ENCODE data around the gene PIP4K2A.
"Not testable (repeated sequence)": the region's sequence is repeated elsewhere in the genome, so short reads cannot be mapped to it uniquely, and the experiment has no call there.

The PIP4K2A gene

DNA sequence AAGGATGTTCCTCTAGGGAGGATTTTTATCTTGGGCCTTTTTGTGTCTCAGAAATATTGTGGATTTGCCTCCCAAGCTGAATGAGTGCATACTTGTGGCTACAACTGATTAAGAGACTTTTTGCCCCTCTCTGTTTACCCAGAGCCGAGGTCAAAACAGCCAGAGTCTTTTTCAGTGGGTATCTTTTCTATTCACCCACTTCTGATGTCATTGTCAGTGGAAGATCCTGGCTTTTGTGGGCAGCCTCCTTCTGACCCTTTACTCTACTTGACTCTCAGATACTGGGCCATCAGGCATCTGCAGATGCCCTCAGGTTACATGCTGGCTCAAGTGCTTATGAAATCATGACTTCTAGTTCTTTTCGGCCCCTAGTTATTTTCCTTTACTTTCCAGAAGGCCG, 19.6 kb upstream of the PIP4K2A start:
- Histone ChIP-seq H3K4me3 (no peak overlapping the region), H3K27me3 (ENCODE audit: low read depth) (no peaks in the 10 kb centered on the region), H3K36me3 (replicated peaks) (no peaks in the 10 kb centered on the region), H3K9me3 (no peaks in the 10 kb centered on the region), H3K4me1 (no peaks in the 10 kb centered on the region)
- in situ Hi-C loops (cut with MboI; ENCODE audit: low sequenced_read_pairs), result no loop called here
- no peak for DNase-seq (ENCODE audit: low spot score in 2 of 2)

DNA sequence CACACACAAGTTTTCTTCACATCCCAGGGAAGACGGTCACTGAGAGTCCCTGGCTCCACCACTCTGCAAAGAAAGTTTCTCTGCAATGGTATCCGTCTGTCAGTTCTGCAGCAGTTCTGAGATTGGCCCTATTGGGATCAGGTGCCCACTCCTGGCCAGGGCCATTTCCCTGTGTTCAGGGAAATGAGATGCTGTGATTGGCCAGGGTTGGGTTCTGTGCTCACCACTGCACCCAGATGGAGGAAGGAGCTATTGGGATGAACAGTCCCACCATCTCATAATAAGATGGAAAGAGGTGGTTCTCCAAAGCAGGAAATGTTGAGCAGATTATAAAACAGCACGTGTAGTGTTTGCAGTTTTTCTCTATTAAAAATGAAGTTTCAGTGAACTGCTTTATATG, 13.3 kb upstream of the PIP4K2A start:
- no peak for DNase-seq (ENCODE audit: low spot score in 2 of 2)
- H3K4me1 ChIP-seq, result no peaks in the 10 kb centered on the region
- H3K27me3 ChIP-seq (ENCODE audit: low read depth), result no peaks in the 10 kb centered on the region
- no peaks in the 10 kb centered on the region for H3K36me3 ChIP-seq (replicated peaks)
- H3K9me3 ChIP-seq, result no peaks in the 10 kb centered on the region
- in situ Hi-C loops (cut with MboI; ENCODE audit: low sequenced_read_pairs), result no loop called here
- H3K4me3 ChIP-seq, result no peak overlapping the region

DNA sequence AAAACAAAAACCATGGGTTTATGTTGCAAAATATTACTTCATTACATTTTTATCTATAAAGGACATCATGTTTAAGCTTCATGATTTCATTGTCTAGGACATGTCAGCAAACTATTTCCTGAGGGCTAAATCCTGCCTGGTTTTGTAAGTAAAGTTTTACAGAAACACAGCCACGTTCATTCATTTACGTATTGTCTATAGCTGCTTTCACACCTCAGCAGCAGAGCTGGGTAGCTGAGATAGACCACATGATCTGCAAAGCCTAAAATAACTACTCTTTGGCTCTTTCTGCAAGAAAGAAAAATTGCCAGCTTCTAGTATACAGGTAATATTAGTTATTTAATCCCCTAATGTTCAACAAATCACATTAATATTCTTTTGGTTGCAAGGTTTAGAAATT, 12.7 kb upstream of the PIP4K2A start:
- in situ Hi-C loops (cut with MboI; ENCODE audit: low sequenced_read_pairs), result no loop called here
- no peaks in the 10 kb centered on the region for H3K9me3 ChIP-seq
- H3K4me1 ChIP-seq, result no peaks in the 10 kb centered on the region
- H3K27me3 ChIP-seq (ENCODE audit: low read depth), result no peaks in the 10 kb centered on the region
- DNase-seq (ENCODE audit: low spot score in 2 of 2), result no peak
- no peaks in the 10 kb centered on the region for H3K36me3 ChIP-seq (replicated peaks)
- H3K4me3 ChIP-seq, result no peak overlapping the region

DNA sequence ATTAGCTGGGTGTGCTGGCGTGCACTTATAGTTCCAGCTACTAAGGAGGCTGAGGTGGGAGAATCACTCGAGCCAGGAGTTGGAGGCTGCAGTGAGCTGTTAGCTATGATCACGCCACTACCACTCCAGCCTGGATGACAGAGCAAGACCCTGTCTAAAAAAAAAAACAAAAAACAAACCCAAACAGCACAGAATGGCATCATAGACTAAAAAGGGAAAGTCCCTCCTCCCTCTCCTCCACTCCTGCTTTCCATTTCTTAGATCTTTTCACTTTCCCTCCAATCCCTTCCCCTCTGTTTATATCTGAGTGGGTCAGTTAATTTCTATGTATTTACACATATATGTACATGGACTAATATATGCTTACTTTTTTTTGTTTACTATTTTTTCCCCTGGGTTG, 10.4 kb upstream of the PIP4K2A start:
- no peaks in the 10 kb centered on the region for H3K36me3 ChIP-seq (replicated peaks)
- DNase-seq (ENCODE audit: low spot score in 2 of 2), result no peak
- no peaks in the 10 kb centered on the region for H3K27me3 ChIP-seq (ENCODE audit: low read depth)
- in situ Hi-C loops (cut with MboI; ENCODE audit: low sequenced_read_pairs), result no loop called here
- no peaks in the 10 kb centered on the region for H3K9me3 ChIP-seq
- H3K4me1 ChIP-seq, result no peaks in the 10 kb centered on the region
- H3K4me3 ChIP-seq, result no peak overlapping the region

DNA sequence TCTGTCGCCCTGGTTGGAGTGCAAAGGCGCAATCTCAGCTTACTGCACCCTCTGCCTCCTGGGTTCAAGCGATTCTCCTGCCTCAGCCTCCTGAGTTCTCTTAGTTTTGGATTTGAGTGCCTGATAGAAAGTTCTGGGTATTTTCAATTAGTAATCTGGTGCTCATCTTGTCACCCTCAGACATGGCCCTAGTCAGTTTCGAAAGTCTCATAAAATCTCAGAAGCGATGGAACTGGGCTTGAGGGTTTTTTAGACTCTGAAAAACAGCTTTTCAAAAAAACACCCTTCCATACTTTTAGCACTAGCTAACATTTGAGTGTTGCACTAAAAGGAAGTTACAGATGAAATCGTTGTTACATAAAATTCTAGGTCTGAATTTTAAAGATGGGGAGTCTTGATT, 9.4 kb upstream of the PIP4K2A start:
- H3K9me3 ChIP-seq, result no peaks in the 10 kb centered on the region

DNA sequence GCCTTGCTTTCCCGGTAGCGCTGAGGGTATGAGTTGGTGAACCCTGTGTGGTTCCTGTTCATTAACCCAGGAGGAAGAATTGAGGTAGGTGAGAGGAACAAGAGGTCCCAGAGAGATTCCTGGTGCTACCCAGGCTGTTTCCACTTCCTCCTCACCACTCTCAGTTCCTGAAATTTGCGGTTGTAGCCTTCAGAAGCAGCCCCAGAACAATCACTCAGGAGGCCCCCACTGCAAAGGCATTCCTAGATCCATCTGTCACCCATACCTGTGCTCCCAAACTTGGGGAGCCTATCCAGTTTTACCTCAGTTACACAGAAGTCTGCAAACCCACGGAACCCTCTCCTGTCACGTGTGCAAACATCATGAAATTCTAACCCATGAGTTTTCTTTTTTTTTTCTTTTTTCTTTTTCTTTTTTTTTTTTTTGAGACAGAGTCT, 9.0 kb upstream of the PIP4K2A start:
- in situ Hi-C loops (cut with MboI; ENCODE audit: low sequenced_read_pairs), result no loop called here
- no peaks in the 10 kb centered on the region for H3K36me3 ChIP-seq (replicated peaks)

More for the DNA sequence above, 9.4 kb upstream of the PIP4K2A start:
- Histone ChIP-seq H3K27me3 (ENCODE audit: low read depth) (no peaks in the 10 kb centered on the region), H3K36me3 (replicated peaks) (no peaks in the 10 kb centered on the region), H3K4me3 (no peak overlapping the region), H3K4me1 (no peaks in the 10 kb centered on the region)
- DNase-seq (ENCODE audit: low spot score in 2 of 2), result no peak
- in situ Hi-C loops (cut with MboI; ENCODE audit: low sequenced_read_pairs), result no loop called here

DNA sequence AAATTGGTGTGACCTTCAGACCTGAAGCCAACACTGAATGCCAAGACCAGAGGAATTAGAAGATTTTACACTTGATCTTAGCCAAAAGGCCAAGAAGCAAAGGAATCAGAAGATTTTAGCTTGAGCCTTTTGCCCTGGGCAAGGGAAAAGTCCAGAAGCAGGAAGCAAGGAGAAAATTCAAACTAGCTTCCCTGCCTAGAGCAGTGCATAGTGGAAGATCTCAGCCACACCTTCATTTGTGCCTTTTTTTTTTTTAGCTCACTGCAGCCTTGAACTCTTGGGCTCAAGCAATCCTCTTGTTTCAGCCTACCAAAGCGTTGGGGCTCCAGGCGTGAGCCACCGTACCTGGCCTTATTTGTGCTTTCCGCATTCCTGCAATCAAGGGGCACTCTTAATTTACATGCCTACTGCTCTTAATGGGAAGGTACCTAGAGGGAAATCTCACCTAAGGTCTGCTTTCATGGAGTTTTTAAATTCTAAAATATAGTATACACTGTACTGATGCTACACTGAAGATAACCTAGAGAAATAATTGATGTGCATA, 8.3 kb upstream of the PIP4K2A start:
- Histone ChIP-seq H3K9me3 (no peaks in the 10 kb centered on the region), H3K4me3 (no peak overlapping the region), H3K4me1 (no peaks in the 10 kb centered on the region), H3K36me3 (replicated peaks) (no peaks in the 10 kb centered on the region), H3K27me3 (ENCODE audit: low read depth) (no peaks in the 10 kb centered on the region)
- no peak for DNase-seq (ENCODE audit: low spot score in 2 of 2)
- in situ Hi-C loops (cut with MboI; ENCODE audit: low sequenced_read_pairs), result no loop called here

More for the DNA sequence above, 9.0 kb upstream of the PIP4K2A start:
- no peak for DNase-seq (ENCODE audit: low spot score in 2 of 2)
- Histone ChIP-seq H3K9me3 (no peaks in the 10 kb centered on the region), H3K4me3 (no peak overlapping the region), H3K4me1 (no peaks in the 10 kb centered on the region), H3K27me3 (ENCODE audit: low read depth) (no peaks in the 10 kb centered on the region)

DNA sequence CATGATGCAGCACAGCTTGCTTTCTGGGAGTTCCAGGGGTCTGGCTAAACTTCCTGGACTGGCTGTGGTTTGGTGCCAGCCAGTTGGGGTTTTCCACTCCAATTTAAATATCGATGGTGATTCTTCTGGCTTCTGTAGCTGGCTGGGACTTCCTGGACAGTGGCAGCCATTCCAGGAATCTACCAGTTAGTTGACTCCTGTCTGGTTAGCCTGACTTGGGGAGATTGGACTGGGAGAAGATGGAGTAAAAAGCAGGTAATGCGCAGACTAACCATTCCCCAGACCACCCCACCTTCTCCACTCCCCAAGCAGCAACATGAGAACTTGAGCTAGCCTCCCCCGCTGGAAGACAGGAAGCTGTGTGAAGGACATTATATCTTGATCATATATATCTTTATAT, 6.3 kb upstream of the PIP4K2A start:
- Histone ChIP-seq H3K27me3 (ENCODE audit: low read depth) (no peaks in the 10 kb centered on the region), H3K36me3 (replicated peaks) (no peaks in the 10 kb centered on the region), H3K4me3 (no peak overlapping the region), H3K9me3 (no peaks in the 10 kb centered on the region), H3K4me1 (no peaks in the 10 kb centered on the region)
- DNase-seq (ENCODE audit: low spot score in 2 of 2), result no peak
- in situ Hi-C loops (cut with MboI; ENCODE audit: low sequenced_read_pairs), result no loop called here

DNA sequence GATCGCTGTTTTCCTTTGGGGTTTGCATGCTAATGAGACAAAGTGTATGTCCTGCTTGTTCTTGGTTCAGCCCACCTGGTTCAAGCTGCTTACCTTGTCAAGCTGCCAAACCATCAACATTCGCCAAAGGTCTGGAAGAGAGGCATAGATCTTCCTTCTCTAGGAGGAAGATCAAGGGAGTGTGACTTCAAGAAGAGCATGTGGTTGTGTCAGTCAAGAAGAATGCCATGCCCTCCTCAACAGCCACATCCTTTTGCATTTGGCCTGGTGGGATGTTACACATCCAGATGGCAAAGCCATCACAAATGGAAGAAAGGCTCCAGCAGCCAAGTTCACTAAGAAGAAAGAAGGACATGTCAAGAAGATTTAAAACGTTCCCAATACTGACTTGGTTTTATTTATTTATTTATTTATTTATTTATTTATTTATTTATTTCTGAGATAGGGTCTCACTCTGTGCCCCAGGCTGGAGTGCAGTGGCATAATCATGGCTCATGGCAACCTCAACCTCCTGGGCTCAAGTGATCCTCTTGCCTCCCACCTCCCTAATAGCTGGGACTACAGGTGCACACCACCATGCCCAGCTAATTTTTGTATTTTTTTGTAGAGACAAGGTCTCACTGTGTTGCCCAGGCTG, 5.1 kb upstream of the PIP4K2A start:
- Histone ChIP-seq H3K27me3 (ENCODE audit: low read depth) (no peaks in the 10 kb centered on the region), H3K9me3 (no peaks in the 10 kb centered on the region), H3K4me1 (no peaks in the 10 kb centered on the region), H3K36me3 (replicated peaks) (no peaks in the 10 kb centered on the region), H3K4me3 (no peak overlapping the region)
- in situ Hi-C loops (cut with MboI; ENCODE audit: low sequenced_read_pairs), result no loop called here
- DNase-seq (ENCODE audit: low spot score in 2 of 2), result no peak

DNA sequence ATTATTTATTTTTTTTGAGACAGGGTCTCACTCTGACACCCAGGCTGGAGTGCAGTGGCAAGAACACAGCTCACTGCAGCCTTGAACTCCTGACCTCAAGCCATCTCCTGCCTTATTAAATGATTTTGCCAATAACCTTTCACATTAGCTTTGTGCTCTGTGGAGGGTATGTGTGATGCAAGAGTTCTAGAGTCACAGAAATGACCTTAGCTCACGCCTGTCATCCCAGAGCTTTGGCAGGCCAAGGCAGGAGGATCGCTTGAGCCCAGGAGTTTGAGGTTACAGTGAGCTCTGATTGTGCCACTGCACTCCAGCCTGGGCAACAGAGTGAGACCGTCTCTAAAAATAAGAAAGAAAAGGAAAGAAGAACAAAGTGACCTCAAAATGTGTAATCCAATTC, 4.3 kb upstream of the PIP4K2A start:
- in situ Hi-C loops (cut with MboI; ENCODE audit: low sequenced_read_pairs); H3K36me3 ChIP-seq (replicated peaks); DNase-seq (ENCODE audit: low spot score in 2 of 2); H3K4me3 ChIP-seq; H3K9me3 ChIP-seq; H3K27me3 ChIP-seq (ENCODE audit: low read depth); H3K4me1 ChIP-seq: not testable (repeated sequence)

DNA sequence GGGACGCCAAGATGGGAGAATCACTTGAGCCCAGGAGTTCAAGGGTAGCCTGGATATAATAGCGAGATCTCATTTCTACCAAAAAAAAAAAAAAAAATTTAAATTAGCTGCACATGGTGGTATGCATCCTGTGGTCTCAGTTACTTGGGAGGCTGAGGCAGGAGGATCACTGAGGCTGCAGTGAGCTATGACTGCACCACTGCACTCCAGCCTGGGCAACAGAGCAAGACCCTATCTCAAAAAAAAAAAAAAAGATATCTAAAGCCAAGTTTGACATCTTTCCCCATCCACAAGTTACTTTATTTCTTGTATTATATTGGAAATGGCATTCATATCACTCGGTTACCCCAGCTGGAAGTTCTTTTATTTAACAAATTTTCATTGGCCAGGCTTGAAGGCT, 3.4 kb upstream of the PIP4K2A start:
- H3K4me1 ChIP-seq, result no peaks in the 10 kb centered on the region; the same call in 1 of the 2 replicates
- H3K36me3 ChIP-seq (replicated peaks), result no peaks in the 10 kb centered on the region
- H3K9me3 ChIP-seq, result no peaks in the 10 kb centered on the region
- DNase-seq (ENCODE audit: low spot score in 2 of 2), result no peak
- H3K27me3 ChIP-seq (ENCODE audit: low read depth), result no peaks in the 10 kb centered on the region
- H3K4me3 ChIP-seq, result no peak overlapping the region
- in situ Hi-C loops (cut with MboI; ENCODE audit: low sequenced_read_pairs), result no loop called here

DNA sequence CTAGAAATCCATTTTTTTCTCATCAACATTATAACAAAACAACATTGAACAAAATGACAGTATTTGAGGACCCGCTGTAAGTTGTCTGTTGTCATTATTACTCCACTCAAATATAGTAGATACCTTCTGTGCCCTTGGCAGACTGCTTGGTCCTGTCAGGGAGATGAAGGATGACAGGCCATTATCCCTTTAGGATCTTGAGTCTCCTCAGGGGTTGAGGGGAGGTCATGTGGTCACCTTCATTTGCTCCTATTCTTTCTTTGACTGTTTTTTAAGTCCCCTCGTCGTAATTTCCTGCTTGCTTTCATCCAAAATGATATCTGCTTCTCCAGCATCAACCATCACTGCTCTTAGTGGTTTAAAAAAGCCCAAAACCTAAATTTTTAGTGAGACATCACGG, 2.6 kb upstream of the PIP4K2A start:
- peaks cover 2% of the 10 kb centered on the region; the same call in 1 of the 2 replicates for H3K4me1 ChIP-seq
- no peak for DNase-seq (ENCODE audit: low spot score in 2 of 2)
- no peaks in the 10 kb centered on the region for H3K36me3 ChIP-seq (replicated peaks)
- H3K9me3 ChIP-seq, result no peaks in the 10 kb centered on the region
- H3K27me3 ChIP-seq (ENCODE audit: low read depth), result no peaks in the 10 kb centered on the region
- no peak overlapping the region for H3K4me3 ChIP-seq
- in situ Hi-C loops (cut with MboI; ENCODE audit: low sequenced_read_pairs), result no loop called here

DNA sequence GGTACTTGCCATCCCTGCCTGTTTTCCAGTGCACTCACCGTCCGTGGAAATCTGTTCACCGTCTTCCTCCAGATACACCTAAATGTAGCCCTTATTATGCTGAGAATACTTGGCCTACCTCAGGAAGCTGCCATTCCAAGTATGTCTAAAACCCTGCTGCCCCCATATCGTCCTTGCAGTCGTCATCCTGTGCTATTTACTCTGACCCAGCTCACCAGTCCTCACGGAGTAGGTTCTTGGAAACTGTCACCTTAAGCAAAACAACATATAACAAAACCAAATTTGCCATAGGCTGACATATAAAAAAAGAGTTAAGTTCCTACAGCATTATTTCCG, 880 bp upstream of the PIP4K2A start:
- H3K36me3 ChIP-seq (replicated peaks), result no peaks in the 10 kb centered on the region
- in situ Hi-C loops (cut with MboI; ENCODE audit: low sequenced_read_pairs), result no loop called here
- H3K4me1 ChIP-seq, result peaks cover 13% of the 10 kb centered on the region
- DNase-seq (ENCODE audit: low spot score in 2 of 2), result no peak
- H3K9me3 ChIP-seq, result no peaks in the 10 kb centered on the region
- H3K27me3 ChIP-seq (ENCODE audit: low read depth), result no peaks in the 10 kb centered on the region
- H3K4me3 ChIP-seq, result no peak overlapping the region

DNA sequence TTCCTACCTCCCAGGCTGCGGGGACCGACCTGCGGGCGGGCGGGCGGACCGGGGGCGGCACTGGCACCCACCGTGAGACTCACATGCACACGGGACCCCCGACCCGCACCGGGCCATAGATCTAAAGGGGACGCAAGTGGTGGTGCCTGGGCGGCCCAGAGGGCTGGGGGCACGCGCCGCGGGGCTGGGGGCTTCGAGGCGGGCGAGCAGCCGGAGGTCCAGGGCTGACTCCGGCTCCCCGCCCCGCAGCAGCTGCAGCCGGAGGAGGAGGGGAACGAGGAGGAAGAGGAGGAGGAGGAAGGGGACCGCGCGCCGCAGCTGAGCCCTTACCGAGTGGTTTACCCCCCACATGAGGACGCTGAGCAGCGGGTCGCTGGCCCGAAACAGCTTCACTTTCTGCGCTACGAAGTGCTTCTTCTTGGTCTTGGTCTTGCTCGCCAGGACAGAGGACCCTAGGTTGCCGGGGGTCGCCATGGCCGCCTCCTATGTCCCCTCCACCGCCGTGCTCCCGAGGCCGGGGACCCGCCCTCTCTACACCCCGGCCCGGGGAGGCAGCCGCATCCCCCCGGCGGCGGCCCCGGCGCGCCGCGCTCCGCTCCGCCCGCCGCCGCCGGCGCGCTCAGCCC, 412 bp downstream of the PIP4K2A start:
- DNase-seq (ENCODE audit: low spot score in 2 of 2), result peak in 1 of 2 experiments; percentile 38
- Histone ChIP-seq H3K4me3 (peak overlapping the region; percentile 76), H3K9me3 (no peaks in the 10 kb centered on the region), H3K36me3 (replicated peaks) (no peaks in the 10 kb centered on the region), H3K27me3 (ENCODE audit: low read depth) (no peaks in the 10 kb centered on the region), H3K4me1 (peaks cover 13% of the 10 kb centered on the region)
- in situ Hi-C loops (cut with MboI; ENCODE audit: low sequenced_read_pairs), result no loop called here

Data from HAP-1 (cell line).